Activated naive CD8-positive, alpha-beta T cell treated with anti-CD3 and anti-CD28 coated beads, Interleukin-2, amount 50 U/mL, for 24 hours (primary cell): ENCODE measurements around the gene TANK.
A peak's percentile ranks its signal among the peaks of the same experiment; 100 is the strongest.

Experiments
- ATAC-seq: fragments of 150-1000 bp; cut with Tn5 transposase; one replicate; pipeline ENCODE4 v1.10.0; 2021
- DNase-seq: peaks from one replicate; pipeline ENCODE4 v3.0.0; 2021
- H3K27ac Mint-ChIP-seq: one replicate; pipeline ENCODE4 v1.8.0; 2021; ENCODE audit warnings: mild to moderate bottlenecking, mixed read lengths
- H3K27me3 Mint-ChIP-seq: one replicate; pipeline ENCODE4 v1.8.0; 2021; ENCODE audit warnings: mixed read lengths
- H3K36me3 Mint-ChIP-seq: one replicate; pipeline ENCODE4 v1.8.0; 2021; ENCODE audit warnings: low read depth, mixed read lengths
- H3K4me1 Mint-ChIP-seq: one replicate; pipeline ENCODE4 v1.8.0; 2021; ENCODE audit warnings: mixed read lengths
- H3K4me3 Mint-ChIP-seq: one replicate; pipeline ENCODE4 v1.8.0; 2021; ENCODE audit warnings: mild to moderate bottlenecking, moderate library complexity, mixed read lengths
- H3K9me3 Mint-ChIP-seq: one replicate; pipeline ENCODE4 v1.8.0; 2021; ENCODE audit warnings: mixed read lengths

Gene TANK, protein sequence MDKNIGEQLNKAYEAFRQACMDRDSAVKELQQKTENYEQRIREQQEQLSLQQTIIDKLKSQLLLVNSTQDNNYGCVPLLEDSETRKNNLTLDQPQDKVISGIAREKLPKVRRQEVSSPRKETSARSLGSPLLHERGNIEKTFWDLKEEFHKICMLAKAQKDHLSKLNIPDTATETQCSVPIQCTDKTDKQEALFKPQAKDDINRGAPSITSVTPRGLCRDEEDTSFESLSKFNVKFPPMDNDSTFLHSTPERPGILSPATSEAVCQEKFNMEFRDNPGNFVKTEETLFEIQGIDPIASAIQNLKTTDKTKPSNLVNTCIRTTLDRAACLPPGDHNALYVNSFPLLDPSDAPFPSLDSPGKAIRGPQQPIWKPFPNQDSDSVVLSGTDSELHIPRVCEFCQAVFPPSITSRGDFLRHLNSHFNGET

DNA sequence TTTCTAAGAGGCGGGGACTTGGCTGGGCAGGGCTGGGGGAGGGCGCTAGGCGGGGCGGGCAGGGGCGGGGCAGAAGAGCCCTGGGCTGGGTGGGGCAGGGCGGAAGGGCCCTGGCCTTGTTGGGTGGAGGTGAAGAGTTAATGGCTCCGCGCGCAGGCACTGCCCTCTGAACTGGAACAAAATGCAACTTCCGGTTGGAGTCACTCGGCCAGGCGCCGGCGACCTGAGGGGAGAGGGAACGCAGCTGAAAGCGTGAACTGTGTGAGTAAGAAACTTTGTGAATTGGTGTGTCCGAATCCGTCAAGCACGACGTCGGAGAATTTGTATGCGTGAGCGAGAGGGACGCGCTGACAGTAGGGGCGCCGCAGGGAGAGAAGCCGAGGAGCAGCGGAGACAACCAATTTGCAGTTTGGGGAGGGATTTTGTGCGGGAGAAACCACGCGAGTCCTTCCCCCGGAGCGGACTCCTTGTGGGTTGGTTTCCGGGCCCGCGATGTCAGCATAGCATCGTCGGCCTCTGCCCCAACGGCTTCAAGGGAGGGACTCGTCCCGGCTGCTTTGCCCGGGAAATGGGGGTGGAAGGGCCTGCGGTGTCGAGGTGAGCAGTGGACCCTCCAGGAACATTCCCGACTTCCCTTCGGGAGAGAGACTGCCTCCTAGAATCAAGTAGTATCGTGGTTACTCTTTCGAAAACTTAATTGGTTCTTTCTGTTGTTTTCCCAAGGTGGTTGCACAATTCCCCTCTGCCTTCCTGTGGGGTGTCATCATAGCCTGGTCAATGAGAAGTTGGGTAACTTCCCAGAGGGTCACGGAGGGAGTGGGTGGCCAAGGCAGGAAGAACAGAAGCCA lies at the start of gene TANK:
Gene TANK, plus strand, starts transcription at position 203 of the 848 bp plus-strand sequence. CDS start 19,235 bp downstream, outside the sequence.
- Mint-ChIP-seq H3K27me3 (no peaks in the 10 kb centered on the region), H3K9me3 (no peaks in the 10 kb centered on the region), H3K36me3 (peaks cover 33% of the 10 kb centered on the region), H3K4me3 (peak within 1 kb of the TSS; percentile 99), H3K4me1 (peaks cover 54% of the 10 kb centered on the region), H3K27ac (peak within 1 kb of the TSS; percentile 100)
- peak; percentile 88 for DNase-seq
- peak; percentile 95 for ATAC-seq

GRCh38 chr2:161111531-161111930 lies 48.7 kb upstream of the TANK start:
- no peaks in the 10 kb centered on the region for H3K9me3 Mint-ChIP-seq
- no peaks in the 10 kb centered on the region for H3K4me1 Mint-ChIP-seq
- H3K27me3 Mint-ChIP-seq, result peaks cover 2% of the 10 kb centered on the region
- no peaks in the 10 kb centered on the region for H3K36me3 Mint-ChIP-seq
- H3K27ac Mint-ChIP-seq, result no peak overlapping the region
- no peak for ATAC-seq
- H3K4me3 Mint-ChIP-seq, result no peak overlapping the region
- DNase-seq, result no peak

- Mint-ChIP-seq H3K27ac (no peak overlapping the region), H3K4me3 (no peak overlapping the region), H3K4me1 (no peaks in the 10 kb centered on the region), H3K9me3 (no peaks in the 10 kb centered on the region), H3K27me3 (peaks cover 2% of the 10 kb centered on the region), H3K36me3 (no peaks in the 10 kb centered on the region)
- ATAC-seq (no peak), DNase-seq (no peak)
These were observed 47.3 kb upstream of the TANK start for GRCh38 chr2:161112908-161113307.

GRCh38 chr2:161113693-161114575 lies 46.3 kb upstream of the TANK start:
- Mint-ChIP-seq H3K9me3 (no peaks in the 10 kb centered on the region), H3K4me1 (no peaks in the 10 kb centered on the region), H3K36me3 (no peaks in the 10 kb centered on the region), H3K4me3 (no peak overlapping the region), H3K27me3 (peaks cover 2% of the 10 kb centered on the region), H3K27ac (no peak overlapping the region)
- ATAC-seq (peak; percentile 61), DNase-seq (no peak)

GRCh38 chr2:161115205-161115604 lies 45.0 kb upstream of the TANK start:
- H3K27ac Mint-ChIP-seq, result no peak overlapping the region
- peaks cover 4% of the 10 kb centered on the region for H3K27me3 Mint-ChIP-seq
- no peaks in the 10 kb centered on the region for H3K4me1 Mint-ChIP-seq
- DNase-seq (no peak), ATAC-seq (no peak)
- no peaks in the 10 kb centered on the region for H3K36me3 Mint-ChIP-seq
- no peak overlapping the region for H3K4me3 Mint-ChIP-seq
- no peaks in the 10 kb centered on the region for H3K9me3 Mint-ChIP-seq

DNA sequence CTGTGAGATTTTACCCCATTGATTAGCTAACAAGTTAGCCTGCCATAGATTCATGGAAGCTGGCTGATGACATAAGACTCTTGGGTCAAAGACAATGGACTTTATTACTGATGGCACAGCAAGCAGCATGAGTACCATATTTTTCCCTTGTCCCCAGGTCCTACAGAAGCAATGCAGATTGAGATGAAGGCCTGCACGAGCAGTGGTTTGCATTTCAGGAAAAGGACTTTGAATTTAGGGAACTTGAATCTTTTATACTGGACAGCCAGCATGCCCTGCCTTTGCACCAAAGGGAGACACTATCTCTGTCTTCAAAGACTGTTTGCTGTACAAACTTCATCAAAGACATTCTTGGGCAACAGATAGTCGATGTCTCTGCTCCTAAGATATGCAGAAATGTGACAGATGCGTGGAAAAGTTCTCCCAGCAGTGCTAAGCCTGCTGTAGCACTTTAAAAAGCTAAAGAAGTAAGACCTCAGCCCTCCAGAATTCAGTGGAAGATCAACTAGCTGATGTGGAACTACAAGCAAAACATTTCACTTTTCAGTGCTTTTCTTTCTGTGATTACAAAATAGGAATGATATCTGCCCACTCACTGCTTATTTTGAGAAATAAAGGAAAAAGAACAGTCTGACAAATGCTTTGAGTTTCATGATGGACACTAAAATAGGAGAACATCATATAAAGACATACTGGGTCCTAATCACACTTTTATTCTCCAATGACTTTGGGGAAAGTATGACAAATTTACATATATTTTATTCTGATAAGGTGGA lies 44.4 kb upstream of the TANK start:
- Mint-ChIP-seq H3K27ac (no peak overlapping the region), H3K4me3 (no peak overlapping the region), H3K9me3 (no peaks in the 10 kb centered on the region), H3K4me1 (no peaks in the 10 kb centered on the region), H3K36me3 (no peaks in the 10 kb centered on the region), H3K27me3 (peaks cover 4% of the 10 kb centered on the region)
- DNase-seq (no peak), ATAC-seq (no peak)

GRCh38 chr2:161116509-161116908 lies 43.7 kb upstream of the TANK start:
- Mint-ChIP-seq H3K36me3 (no peaks in the 10 kb centered on the region), H3K27ac (no peak overlapping the region), H3K9me3 (no peaks in the 10 kb centered on the region), H3K4me1 (no peaks in the 10 kb centered on the region), H3K4me3 (no peak overlapping the region), H3K27me3 (peaks cover 4% of the 10 kb centered on the region)
- ATAC-seq (no peak), DNase-seq (no peak)

- peaks cover 3% of the 10 kb centered on the region for H3K27me3 Mint-ChIP-seq
- DNase-seq, result no peak
- H3K27ac Mint-ChIP-seq, result no peak overlapping the region
- peaks cover 5% of the 10 kb centered on the region for H3K4me1 Mint-ChIP-seq
- no peaks in the 10 kb centered on the region for H3K36me3 Mint-ChIP-seq
- H3K9me3 Mint-ChIP-seq, result no peaks in the 10 kb centered on the region
- no peak for ATAC-seq
- H3K4me3 Mint-ChIP-seq, result no peak overlapping the region
These were observed 42.7 kb upstream of the TANK start for GRCh38 chr2:161117506-161117905.

- ATAC-seq, result no peak
- DNase-seq, result no peak
- no peaks in the 10 kb centered on the region for H3K36me3 Mint-ChIP-seq
- peaks cover 2% of the 10 kb centered on the region for H3K27me3 Mint-ChIP-seq
- no peak overlapping the region for H3K4me3 Mint-ChIP-seq
- no peak overlapping the region for H3K27ac Mint-ChIP-seq
- peaks cover 18% of the 10 kb centered on the region for H3K4me1 Mint-ChIP-seq
- no peaks in the 10 kb centered on the region for H3K9me3 Mint-ChIP-seq
These were observed 41.5 kb upstream of the TANK start for GRCh38 chr2:161118722-161119121.

GRCh38 chr2:161119483-161119882 lies 40.7 kb upstream of the TANK start:
- DNase-seq (no peak), ATAC-seq (no peak)
- Mint-ChIP-seq H3K36me3 (no peaks in the 10 kb centered on the region), H3K27me3 (peaks cover 2% of the 10 kb centered on the region), H3K4me3 (no peak overlapping the region), H3K27ac (no peak overlapping the region), H3K9me3 (no peaks in the 10 kb centered on the region), H3K4me1 (peaks cover 24% of the 10 kb centered on the region)

GRCh38 chr2:161120775-161121174 lies 39.5 kb upstream of the TANK start:
- DNase-seq (no peak), ATAC-seq (no peak)
- Mint-ChIP-seq H3K4me1 (peaks cover 24% of the 10 kb centered on the region), H3K27me3 (peaks cover 2% of the 10 kb centered on the region), H3K36me3 (no peaks in the 10 kb centered on the region), H3K4me3 (no peak overlapping the region), H3K27ac (no peak overlapping the region), H3K9me3 (no peaks in the 10 kb centered on the region)

DNA sequence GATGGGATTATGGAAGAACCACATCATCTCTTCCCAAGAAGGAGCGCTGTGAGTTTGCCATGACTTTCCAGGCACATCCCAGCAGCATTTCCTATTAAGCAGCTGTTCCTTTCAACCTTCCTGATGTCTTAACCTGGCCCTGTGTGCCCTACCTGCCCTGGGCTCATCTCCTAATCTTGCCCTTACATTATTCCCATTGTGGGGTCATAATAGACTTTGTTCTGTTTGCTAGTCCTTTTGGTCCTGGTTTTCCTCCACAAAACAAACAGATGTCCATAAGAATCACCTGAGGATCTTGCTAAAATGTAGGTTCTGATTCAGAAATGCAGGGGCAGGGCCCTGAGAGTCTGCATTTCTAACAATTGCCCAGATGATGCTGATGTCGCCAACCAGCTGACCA lies 38.6 kb upstream of the TANK start:
- Mint-ChIP-seq H3K36me3 (no peaks in the 10 kb centered on the region), H3K27me3 (peaks cover 2% of the 10 kb centered on the region), H3K4me1 (peaks cover 24% of the 10 kb centered on the region), H3K9me3 (no peaks in the 10 kb centered on the region), H3K27ac (no peak overlapping the region), H3K4me3 (no peak overlapping the region)
- no peak for DNase-seq
- ATAC-seq, result no peak

GRCh38 chr2:161122772-161123530 lies 37.3 kb upstream of the TANK start:
- Mint-ChIP-seq H3K27ac (peak overlapping the region; percentile 49), H3K9me3 (no peaks in the 10 kb centered on the region), H3K27me3 (peaks cover 2% of the 10 kb centered on the region), H3K36me3 (no peaks in the 10 kb centered on the region), H3K4me3 (peak overlapping the region; percentile 9), H3K4me1 (peaks cover 24% of the 10 kb centered on the region)
- ATAC-seq (peak; percentile 74), DNase-seq (no peak)
